HG03354 (cell line): ENCODE data around the gene ZNF697.

Experiments
- ATAC-seq: cut with Tn5 transposase; IDR thresholded peaks from one replicate; pipeline ENCODE4 v1.9.1; 2021; ENCODE audit warnings: mild to moderate bottlenecking; ENCODE audit not compliant: unreplicated experiment, poor library complexity, severe bottlenecking

ZNF697 gene

DNA sequence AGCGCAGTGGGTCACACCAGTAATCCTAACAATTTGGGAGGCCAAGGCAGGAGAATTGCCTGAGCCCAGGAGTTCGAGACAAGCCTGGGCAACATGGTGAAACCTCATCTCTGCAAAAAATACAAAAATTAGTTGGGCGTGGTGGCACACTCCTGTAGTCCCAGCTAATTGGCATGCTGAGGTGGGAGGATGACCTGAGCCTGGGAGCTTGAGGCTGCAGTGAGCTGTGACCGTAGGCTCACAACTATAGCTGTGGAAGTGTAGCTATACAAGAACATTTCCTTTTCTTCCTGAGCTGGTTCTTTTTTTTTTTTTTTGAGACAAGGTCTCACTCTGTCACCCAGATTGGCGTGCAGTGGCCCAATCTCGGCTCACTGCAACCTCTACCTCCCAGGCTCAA lies 19.1 kb upstream of the ZNF697 start:
- no peak for ATAC-seq

DNA sequence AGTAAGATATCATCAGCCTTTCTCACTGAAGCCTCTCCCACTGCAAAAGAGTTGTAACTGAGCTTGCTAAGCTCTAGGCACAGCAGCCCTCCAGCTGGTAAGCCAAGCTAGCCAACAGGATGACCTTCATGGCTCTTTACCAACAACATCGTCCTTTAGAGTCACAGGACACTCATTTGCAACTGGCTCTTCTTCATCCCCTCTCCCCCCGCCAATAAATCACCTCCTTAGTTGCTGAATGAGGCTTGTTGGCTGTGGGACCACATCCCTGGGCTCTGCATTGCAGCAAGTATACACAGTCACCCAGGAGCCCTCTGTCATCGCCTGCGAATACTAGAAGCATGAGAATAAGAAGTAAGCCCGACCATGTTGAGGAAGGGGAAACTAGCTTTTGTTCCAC lies 16.0 kb upstream of the ZNF697 start:
- no peak for ATAC-seq

DNA sequence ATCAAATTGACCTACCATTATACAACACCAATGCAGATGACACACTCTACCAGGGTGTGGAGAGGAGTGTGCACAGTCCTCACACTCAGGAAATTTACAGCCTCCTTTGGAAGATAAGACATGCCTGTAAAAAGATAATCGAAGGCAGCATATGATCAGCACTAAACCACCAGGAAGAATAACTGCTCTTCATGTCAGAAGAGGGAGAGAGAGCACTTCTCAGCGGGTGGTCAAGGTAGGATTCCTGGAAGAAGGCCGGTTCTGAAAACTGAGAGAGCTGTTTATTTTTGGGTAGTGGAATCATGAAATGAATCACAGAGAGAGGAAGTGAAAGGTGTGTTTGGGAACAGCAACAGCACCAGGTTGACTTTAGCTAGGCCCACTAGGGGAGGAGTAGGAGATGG lies 14.0 kb upstream of the ZNF697 start:
- ATAC-seq = peak; percentile 70

DNA sequence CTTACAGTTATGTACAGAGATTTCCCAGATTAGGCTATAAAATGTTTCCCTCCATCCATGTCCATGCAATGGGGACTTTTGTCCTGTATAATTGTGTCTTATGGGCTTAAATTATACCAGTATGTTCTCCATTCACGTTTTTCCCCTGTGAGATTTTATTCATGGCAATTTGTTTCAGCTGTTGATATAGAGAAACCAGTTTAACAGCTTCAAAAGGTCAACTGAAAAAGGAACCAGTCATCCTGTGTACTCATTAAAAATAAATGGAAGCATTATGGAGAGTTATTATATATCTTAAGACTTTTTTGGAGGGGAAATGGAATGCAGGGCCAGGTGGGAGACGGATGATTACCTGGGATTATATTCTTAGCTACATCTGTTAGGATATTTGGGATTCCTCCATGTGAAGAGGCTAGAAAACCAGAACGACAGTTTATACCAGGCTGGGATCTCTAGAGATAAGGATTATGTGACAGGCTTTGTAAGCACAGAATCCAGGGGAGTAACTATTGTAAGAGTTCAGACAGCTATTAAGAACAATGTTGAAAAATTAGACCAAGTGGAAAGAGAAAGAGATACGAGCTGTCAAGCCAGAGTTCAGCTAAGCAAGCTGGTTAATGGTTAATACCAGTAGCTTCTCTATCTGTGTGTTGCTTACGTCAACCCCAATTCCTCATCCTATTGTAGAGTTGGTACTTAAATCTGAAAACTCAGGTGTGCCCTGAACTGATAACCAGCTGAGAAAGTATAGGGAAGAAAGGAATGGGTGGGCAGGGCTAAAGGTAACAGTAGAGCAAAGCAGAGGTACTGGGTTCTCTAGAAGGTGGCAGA lies 12.4 kb upstream of the ZNF697 start:
- ATAC-seq = peak; percentile 75

DNA sequence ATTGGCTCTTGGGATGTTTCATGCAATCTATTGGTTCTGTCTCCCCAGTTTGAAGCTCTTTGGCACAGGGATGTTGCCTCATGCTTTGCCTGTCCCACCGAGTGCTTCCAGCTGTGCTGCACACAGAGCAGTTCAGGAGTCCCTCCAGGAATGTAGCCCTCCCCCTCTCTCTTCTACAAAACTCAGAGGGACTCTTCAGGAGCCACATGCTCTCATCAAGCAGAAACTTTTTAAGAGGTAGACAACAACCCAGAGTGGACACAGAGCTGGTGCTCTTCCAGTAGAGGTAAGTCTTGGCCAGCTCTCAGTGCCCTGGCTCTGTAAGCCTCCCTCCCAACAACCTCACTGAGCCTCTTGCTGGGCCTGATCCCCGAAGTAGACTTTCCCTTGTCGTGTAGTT lies 11.6 kb upstream of the ZNF697 start:
- no peak for ATAC-seq

DNA sequence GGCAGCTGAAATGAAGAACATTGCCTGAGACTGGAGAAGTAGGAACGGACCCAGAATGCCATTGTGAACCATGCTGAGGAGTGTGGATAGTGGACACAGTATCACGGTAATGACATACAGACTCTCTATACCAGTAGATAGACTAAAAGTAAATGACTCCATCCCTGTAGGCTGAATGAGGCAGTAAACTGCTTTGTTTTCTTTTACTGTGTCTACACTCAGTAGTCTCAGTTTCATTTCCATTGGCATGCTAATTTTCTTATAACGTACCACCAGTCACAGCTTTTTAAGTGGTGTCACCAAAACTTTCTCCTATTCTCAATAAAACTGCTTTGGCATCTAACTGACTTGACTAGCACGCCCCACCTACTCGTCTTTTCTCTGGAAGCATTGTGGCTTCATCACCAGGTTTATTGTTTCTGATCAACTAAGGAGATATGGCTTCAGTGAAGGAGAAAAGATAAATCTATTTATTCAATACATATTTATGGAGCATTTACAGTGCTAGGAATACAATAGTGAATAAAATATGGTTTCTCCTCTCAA lies 8.4 kb upstream of the ZNF697 start:
- peak; percentile 64 for ATAC-seq

DNA sequence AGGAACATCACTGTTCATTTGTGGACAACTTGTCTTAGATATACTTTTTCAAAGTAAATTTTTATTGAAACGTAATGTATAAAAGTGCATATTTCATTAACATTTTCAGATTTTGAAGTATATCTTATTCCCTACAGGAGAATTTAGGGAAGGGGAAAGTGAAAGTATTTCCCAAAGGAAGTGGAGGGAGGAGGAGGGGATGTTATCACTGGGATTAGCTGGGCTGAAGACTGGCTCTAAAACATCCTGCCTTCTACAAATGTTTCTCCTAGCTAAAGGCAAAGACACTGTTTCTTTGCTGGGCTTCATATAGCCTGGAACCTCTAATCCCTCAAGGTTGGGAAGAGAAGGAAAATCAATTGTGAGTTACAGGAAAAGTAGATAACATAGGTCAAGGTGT lies 7.1 kb upstream of the ZNF697 start:
- ATAC-seq = no peak

DNA sequence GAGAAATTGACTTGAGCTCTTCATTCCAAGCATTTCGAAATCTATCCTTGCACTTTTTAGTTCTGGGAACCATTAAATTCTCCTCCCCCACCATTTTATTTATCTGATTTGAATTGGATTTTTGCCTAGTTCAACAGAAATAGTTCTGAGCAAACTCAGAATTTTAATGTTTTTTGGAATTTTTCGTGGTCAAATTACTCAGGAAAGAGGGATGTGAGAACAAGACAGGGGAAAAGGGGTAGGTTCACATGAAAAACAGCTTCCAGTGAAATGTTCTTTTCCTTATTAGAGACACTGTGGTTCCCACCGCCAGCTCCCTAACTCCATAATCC lies 5.7 kb upstream of the ZNF697 start:
- ATAC-seq = no peak

DNA sequence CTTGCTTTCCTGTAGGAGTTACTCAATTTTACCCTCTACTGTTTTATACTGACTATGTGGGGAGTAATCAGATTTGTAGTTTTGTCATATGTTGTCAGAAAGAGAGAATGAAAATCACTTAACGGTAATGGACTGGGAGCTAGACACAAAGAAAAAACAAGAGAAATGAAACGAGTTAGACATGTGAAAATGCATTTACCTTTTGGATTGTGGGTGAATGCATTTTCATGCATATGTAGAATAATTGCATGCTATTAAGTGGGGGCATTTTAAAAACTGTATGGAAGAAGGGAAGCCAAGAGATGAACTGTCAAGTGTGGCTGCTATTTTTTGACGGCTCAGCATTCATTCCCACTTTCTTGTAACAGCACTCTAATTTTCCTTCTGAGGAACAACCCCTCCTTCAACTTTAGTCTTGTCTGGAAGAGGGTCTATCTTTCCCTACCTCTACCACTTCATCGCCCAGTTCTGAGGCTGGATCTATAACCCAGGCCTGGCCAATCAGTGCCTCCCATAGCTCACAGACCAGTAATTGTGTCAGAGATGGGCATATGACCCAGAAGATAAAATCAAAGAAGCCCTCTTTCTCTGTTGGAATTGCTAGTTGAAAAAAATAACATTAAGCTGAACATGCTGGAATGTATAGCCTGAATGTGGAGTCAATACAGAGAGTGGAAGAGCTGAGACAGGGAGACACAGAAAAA lies 5.2 kb upstream of the ZNF697 start:
- no peak for ATAC-seq

DNA sequence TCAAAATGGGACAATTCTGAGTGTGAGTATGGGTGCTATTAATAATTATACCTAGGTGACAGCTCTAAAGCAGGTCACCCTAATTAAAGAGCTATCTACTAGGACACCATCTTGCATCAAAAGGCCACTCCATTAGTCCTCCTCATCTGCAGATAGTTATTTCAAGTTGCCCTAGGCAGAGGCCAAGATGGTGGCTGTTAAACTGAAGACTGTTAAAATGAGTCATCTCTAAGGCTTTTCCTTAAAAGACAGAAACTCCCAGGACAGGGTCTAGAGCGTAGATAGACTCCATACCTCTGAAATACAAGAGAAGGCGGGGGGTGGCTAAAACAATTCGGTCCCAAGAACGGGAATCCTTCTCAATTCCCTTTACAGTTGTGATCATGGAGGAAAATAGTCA lies 4.5 kb upstream of the ZNF697 start:
- ATAC-seq = no peak

DNA sequence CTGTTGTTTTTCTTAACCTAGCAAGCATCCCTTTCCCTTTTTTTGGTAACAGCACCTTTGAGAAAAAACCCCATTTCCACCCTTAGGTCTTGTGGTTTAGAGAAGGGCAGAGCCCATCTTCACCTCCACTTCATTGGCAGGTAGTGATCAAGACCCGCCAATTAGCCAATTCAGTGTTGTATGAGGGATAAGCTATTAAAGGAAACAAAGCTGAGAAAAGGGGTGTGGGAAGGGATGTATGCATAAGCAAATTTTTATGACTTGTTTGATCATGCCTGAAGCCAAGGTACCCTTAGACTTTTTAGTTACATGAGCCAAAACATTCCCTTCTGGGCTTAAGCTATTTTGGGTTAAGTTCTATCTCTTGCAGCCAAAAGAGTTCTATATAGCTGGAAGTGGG lies 3.6 kb upstream of the ZNF697 start:
- ATAC-seq = no peak

DNA sequence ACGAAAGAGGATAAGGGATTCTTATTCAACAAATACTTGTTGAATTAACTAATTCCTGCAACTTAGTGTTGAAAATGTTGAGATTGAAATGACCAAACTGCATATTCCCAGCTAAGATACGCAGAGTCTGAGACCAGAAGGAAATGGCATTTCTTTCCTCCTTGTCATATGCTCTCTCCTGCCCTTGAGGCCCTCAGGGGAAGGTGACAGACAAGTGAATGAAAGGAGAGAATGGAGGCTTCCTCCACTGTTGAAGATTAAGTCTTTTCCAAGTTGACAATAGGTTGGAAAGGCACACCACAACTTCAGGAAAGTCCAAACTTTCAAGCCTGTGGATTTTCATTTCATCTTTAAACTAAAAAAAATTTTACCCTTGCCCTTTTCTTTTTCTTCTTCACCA lies 3.1 kb upstream of the ZNF697 start:
- no peak for ATAC-seq

DNA sequence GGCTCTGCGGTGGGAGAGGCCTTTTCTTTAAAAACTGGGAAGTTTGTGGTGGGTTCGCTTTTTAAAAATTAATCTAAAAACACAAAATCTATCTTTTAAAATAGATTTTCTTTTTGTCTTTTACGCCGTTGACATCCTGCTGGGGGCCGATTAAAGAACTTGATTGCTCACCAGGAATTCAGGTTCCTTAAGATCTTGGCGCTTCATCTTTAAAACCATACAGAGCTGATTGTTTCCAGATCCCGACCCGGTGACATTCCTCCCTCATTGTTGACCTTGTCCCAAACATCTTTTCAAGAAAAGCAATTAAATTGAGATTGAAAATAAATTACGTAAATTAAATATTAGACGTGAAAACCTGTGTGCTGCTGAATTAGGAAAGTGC lies 546 bp upstream of the ZNF697 start:
- no peak for ATAC-seq

DNA sequence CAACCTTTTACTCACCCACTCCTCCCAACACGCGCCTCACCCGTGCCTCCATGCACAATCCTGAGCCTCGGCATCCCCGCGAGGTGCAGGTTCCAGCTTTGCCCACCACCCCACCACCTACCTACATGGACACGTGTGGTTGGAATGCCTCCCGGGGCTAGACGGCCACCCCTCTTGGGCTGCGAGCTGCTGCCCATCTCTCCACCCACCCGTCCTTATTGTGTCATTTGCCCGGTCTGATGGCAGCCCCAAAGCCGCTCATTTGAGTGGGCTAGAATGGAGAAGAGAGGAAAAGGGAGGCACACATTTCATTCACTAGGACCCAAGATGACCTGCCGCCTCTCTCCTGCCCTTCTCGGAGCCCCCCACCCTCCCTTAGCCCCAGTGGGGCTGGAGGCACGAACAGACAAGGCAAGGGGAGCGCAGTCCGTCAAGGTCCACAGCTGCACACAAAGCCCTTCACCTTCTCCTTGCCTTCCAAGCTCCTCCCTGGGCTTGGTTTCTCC lies 785 bp downstream of the ZNF697 start:
- no peak for ATAC-seq

DNA sequence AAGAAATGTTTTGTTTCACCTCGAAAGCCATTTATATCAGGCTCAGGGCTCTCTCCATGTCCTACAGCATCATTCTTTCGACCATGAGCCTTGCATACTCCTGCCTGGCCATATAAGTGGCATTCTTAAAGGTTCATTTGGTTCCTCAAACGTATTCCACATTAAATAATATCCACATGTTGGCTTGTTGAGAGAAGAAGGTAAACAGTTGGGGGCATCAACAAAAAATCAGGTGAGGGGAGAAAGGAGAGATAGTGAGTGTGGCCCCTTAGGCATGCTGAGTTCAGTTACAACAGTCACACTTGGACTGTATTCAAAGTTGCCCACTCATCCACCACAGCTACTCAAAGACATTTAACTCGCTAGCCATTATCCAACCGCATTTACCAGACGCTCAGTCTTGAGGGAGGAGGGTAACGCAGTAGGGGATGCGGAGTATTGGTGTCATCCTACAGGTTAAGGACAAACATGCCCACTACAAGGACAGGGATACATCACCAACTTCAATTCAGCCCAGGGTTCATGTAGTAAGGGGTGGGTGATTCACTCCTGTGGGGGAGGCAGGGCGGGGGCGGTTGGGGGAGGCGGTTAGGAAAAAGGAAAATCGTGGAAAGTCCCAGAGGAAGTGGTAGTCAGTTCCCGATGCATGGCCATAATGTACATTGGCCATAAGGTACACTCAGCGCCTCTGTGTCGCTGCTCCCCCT lies 1.4 kb downstream of the ZNF697 start:
- ATAC-seq = no peak

DNA sequence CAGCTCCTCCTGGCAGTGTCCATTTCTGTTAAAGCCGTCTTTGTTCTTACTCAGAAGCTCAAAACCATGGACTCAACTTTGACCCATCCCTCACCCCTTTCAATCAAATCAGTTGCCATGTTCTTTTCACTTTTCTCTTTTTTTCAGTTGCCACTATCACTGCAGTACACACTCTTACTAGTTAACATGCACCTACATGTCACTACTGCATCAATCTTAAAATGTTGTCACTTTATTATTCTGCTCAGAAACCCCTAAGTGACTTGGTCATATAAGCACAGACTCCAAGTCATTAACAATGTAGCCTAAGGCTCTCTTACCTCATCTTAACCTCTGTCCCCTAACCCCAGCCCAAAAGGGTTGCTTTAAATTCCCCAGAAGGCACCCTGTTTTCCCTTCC lies 9.0 kb downstream of the ZNF697 start:
- no peak for ATAC-seq

DNA sequence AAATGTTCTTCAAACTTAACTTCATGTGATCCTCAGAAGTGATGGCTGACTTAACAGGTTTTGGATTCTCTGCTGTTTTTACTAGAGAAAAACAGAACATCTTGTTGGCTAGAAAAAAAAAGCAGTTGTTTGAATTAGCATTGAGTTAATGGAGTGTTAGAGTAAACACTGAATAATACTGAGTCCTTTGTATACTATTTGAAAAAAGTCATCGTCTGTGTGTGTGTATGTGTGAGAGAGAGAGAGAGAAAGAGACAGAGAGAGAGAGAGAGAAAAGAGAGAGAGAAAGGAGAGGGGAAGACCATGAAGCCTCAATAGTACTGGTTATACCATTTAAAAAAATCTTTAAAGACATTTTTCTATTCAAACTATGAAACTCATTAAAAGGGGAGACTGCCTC lies 10.4 kb downstream of the ZNF697 start:
- no peak for ATAC-seq

DNA sequence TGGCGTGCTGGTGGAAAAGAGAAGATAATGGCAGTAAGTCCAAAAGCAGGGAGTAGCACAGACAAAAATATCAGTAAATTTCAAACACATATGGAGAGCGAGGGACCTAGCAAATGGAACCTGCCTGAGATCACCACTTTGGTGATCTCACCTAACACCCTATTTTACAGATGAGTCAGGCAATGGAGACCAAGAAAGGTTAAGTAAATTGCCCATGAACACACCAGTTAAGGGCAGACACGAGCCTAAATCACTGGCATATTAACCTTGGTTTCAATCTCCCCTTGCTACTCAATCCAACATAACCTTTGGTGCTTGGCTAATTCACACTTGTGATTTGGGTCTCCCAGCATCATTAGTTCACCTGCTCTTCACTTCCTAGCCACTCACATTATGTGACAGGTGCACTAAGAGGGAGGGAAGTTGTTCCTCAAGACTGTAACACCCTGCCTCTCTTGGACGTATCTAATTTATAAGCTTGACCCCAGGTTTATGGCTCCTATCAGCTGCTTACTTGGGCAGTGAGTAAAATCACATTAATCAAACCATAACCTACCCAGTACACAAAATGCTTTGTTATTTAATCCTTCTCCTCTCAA lies 11.5 kb downstream of the ZNF697 start:
- no peak for ATAC-seq

DNA sequence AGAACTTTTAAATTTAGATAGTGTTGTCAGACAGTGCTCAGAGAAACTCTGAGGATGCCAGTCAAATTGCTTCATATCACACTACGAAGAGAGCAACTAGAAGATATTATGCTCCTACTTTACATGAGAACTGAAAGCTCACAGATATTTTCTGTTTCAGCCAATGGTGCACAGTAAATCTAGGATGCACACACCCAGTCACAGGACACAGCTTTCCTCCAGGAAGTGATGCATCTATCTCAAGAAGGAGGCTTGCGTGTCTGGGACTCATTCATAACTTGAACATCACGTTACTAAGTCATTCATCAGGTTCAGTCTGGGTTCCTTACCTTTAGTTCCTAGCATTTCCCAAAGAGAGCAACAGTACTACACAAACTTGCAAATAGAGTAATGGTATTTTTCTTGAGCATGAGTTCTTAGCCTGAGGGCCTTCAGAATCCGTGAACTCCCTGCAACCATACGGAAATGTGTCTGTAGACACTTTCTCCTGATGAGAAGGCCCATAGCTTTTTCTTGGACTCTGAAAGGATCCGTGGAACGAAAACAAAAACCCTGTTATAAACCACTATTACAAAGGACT lies 12.2 kb downstream of the ZNF697 start:
- no peak for ATAC-seq

DNA sequence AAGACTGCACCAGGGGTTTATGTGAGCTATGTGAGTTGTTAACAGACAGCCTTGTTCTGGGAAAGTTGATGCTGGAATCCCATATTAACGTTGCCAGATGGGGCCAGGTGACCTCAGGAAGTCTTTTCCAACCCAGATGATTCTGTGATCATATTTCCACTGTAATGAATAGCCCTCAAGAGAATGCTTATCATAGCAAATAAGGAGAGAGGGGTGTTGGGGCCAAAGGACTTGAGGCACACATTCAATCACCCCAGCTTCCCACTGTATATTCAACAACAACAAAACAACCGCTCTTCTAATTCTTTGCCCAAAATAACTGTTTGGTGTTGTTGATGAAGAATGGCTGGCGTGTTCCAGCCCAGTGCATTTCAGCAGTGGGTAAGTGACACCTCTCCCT lies 14.1 kb downstream of the ZNF697 start:
- ATAC-seq = no peak
